Chondrocyte (in vitro differentiated cells): ENCODE measurements around the gene CBFA2T2. TPM values are rescaled to one million over a fixed set of nuclear protein-coding genes. Genes with fewer than 3 reads are reported as not detected.
"Not testable (repeated sequence)": the region's sequence is repeated elsewhere in the genome, so short reads cannot be mapped to it uniquely, and the experiment has no call there.

Experiments used
- DNase-seq: peaks from one replicate; pipeline ENCODE4 v3.0.0; 2021; ENCODE audit warnings: mixed read lengths, low spot score
- H3K27ac Mint-ChIP-seq: one replicate; pipeline ENCODE4 v1.8.0; 2021; ENCODE audit warnings: mild to moderate bottlenecking, moderate library complexity, mixed read lengths; ENCODE audit not compliant: unreplicated experiment
- H3K27me3 Mint-ChIP-seq: 2 replicates; pipeline ENCODE4 v1.8.0; 2021; ENCODE audit warnings: low read depth, mixed read lengths
- H3K36me3 Mint-ChIP-seq: 2 replicates; pipeline ENCODE4 v1.8.0; 2021; ENCODE audit warnings: low read depth, mixed read lengths
- H3K4me1 Mint-ChIP-seq: 2 replicates; pipeline ENCODE4 v1.8.0; 2021; ENCODE audit warnings: low read depth, mild to moderate bottlenecking, mixed read lengths
- H3K4me3 Mint-ChIP-seq: one replicate; pipeline ENCODE4 v1.8.0; 2021; ENCODE audit warnings: mild to moderate bottlenecking, moderate library complexity, mixed read lengths; ENCODE audit not compliant: unreplicated experiment
- H3K9me3 Mint-ChIP-seq: 2 replicates; pipeline ENCODE4 v1.8.0; 2021; ENCODE audit warnings: low read depth, mixed read lengths
- total RNA-seq: library from RNA; stranded (reverse); gene quantifications from 3 replicates; pipeline ENCODE4 v1.2.1, GENCODE V29; 2021
- TF ChIP-seq, protein P1 (sequence below): fragments of 200-600 bp; sonication (generic); IDR thresholded peaks from 2 replicates; pipeline ENCODE4 v1.5.0; 2021; ENCODE audit warnings: antibody characterized with exemption, mild to moderate bottlenecking, moderate library complexity

Gene CBFA2T2
- total RNA-seq, 1 donor from 2014 or later: 23.5 TPM

DNA sequence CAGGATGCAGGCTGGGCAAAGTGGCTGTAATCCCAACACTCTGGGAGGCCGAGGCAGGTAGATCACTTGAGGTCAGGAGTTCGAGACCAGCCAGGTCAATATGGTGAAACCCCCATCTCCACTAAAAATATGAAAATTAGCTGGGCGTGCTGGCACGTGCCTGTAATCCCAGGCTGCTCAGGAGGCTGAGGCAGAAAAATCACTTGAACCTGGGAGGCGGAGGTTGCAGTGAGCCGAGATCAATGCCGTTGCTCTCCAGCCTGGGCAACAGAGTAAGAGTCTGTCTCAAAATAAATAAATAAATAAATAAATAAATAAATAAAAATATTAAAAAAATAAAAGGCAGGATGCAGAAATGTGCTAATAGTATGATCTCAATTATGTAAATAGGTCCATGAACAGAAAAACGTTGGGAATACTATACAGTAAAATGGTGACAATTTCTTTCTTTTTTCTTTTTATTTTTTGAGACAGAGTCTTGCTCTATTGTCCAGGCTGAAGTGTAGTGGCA, 8.4 kb upstream of the CBFA2T2 start:
- Mint-ChIP-seq H3K4me1 (no peaks in the 10 kb centered on the region), H3K4me3 (no peak overlapping the region), H3K9me3 (no peaks in the 10 kb centered on the region), H3K27ac (no peak overlapping the region), H3K27me3 (no peaks in the 10 kb centered on the region), H3K36me3 (no peaks in the 10 kb centered on the region)
- no peak for DNase-seq
- TF ChIP-seq, protein P1, sequence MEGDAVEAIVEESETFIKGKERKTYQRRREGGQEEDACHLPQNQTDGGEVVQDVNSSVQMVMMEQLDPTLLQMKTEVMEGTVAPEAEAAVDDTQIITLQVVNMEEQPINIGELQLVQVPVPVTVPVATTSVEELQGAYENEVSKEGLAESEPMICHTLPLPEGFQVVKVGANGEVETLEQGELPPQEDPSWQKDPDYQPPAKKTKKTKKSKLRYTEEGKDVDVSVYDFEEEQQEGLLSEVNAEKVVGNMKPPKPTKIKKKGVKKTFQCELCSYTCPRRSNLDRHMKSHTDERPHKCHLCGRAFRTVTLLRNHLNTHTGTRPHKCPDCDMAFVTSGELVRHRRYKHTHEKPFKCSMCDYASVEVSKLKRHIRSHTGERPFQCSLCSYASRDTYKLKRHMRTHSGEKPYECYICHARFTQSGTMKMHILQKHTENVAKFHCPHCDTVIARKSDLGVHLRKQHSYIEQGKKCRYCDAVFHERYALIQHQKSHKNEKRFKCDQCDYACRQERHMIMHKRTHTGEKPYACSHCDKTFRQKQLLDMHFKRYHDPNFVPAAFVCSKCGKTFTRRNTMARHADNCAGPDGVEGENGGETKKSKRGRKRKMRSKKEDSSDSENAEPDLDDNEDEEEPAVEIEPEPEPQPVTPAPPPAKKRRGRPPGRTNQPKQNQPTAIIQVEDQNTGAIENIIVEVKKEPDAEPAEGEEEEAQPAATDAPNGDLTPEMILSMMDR: no peak

DNA sequence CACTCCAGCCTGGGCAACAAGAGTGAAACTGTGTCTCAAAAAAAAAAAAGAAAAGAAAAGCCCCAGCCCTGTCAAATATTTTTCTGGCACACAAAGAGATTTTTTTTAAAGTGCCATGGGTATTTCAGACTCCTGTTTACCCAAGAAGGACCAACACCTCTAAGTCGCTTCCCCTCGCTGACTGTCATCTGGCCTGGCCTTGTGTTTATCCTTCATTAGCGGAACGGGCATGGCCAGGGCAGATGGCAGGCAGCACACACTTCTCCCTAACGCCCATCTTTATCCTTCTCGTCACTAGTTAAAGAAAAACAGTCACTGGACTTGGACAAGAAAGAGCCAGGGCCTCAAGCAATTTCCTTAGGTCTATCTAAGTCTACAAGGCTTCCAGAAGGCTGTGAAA, 7.3 kb upstream of the CBFA2T2 start:
- Mint-ChIP-seq H3K9me3 (no peaks in the 10 kb centered on the region), H3K27ac (no peak overlapping the region), H3K4me3 (no peak overlapping the region), H3K4me1 (no peaks in the 10 kb centered on the region), H3K36me3 (no peaks in the 10 kb centered on the region), H3K27me3 (no peaks in the 10 kb centered on the region)
- TF ChIP-seq, protein P1: no peak
- no peak for DNase-seq

DNA sequence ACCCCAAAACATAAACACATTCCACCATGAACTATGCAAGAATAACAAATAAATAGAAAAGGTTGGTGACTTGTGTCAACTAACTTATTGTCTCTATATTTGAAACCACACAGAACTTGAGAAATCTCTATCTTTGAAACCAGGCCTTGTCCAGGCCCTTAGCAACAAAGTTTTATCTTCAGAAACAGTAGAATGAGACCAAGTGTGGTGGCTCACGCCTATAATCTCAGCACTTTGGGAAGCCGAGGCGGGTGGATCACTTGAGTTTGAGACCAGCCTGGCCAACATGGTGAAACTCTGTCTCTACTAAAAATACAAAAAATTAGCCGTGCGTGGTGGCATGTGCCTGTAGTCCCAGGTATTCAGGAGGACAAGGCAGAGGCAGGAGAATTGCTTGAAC, 6.7 kb upstream of the CBFA2T2 start:
- H3K27ac Mint-ChIP-seq, H3K36me3 Mint-ChIP-seq, H3K9me3 Mint-ChIP-seq, H3K4me3 Mint-ChIP-seq, H3K4me1 Mint-ChIP-seq, H3K27me3 Mint-ChIP-seq: not testable (repeated sequence)
- DNase-seq: peak; percentile 21

DNA sequence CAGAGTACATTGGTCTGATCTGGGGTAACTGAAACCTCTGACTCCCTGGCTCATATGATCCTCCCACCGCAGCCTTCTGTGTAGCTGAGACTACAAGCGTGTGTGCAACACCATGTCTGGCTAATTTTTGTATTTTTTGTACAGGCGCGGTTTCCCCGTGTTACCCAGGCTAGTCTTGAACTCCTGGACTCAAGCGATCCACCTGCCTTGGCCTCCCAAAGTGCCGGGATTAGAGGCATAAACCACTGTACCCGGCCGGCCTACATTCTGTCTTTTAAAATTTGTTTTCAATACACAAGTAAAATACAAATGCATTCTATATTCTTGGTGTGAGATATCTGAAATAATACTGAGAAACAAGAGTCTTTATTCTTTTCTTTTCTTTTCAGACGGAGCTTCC, 1.7 kb upstream of the CBFA2T2 start:
- TF ChIP-seq, protein P1: no peak
- H3K27ac Mint-ChIP-seq: peak overlapping the region; percentile 5
- H3K36me3 Mint-ChIP-seq: no peaks in the 10 kb centered on the region
- DNase-seq: no peak
- H3K4me3 Mint-ChIP-seq: peak overlapping the region; percentile 85
- peaks cover 14% of the 10 kb centered on the region for H3K4me1 Mint-ChIP-seq
- H3K27me3 Mint-ChIP-seq: no peaks in the 10 kb centered on the region
- no peaks in the 10 kb centered on the region for H3K9me3 Mint-ChIP-seq

DNA sequence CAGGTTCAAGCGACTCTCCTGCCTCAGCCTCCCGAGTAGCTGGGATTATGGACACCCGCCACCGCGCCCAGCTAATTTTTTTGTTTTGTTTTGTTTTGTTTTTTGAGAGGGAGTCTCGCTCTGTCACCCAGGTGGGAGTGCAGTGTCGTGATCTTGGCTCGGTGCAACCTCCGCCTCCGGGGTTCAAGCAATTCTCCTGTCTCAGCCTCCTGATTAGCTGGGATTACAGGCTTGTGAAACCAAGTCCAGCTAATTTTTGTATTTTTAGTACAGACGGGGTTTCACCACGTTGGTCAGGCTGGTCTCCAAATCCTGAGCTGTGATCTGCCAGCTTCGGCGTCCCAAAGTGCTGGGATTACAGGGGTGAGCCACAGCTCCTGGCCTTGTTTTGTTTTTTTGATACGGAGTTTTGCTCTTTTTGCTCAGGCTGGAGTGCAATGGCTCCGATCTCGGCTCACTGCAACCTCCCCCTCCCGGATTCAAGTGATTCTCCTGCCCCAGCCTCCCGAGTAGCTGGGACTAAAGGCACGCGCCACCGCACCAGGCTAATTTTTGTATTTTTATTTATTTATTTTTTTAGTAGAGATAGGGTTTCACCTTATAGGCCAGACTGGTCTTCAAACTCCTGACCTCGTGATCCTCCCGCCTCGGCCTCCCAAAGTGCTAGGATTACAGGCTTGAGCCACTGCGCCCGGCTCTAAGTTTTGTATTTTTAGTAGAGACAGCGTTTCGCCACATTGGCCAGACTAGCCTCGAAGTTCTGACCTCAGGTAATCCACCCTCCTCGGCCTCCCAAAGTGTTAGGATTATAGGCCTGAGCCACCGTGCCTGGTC, 1.0 kb upstream of the CBFA2T2 start:
- Mint-ChIP-seq H3K4me3 (peak overlapping the region; percentile 85), H3K4me1 (peaks cover 14% of the 10 kb centered on the region), H3K27ac (peak overlapping the region; percentile 82)
- not testable (repeated sequence) for H3K9me3 Mint-ChIP-seq, H3K36me3 Mint-ChIP-seq, DNase-seq, H3K27me3 Mint-ChIP-seq

DNA sequence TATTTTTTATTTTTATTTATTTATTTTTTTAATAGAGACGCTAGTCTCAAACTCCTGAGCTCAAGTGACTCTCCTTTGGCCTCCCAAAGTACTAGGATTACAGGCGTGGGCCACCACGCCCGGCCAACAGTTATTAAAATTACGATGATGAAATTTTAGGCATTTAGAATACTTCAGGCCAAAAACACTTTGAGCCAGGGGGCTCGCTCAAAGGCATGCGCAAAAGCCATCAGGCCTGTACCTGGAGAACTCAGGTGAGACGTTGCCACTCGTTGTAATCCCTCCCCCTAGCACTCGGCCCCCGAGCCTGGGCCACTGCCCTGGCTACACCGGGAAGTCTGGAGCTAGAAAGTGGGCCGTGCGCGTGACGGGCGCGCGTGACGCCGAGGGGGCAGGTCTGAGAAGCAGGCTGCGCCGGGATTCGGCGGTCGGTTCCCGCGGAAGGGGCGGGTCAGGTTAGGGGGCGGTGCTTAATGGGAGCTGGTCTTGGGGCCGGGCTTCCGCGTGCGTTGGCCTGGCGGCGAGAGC, 337 bp upstream of the CBFA2T2 start:
- Mint-ChIP-seq H3K9me3 (no peaks in the 10 kb centered on the region), H3K36me3 (no peaks in the 10 kb centered on the region), H3K27me3 (no peaks in the 10 kb centered on the region), H3K27ac (peak overlapping the region; percentile 97), H3K4me1 (peaks cover 14% of the 10 kb centered on the region), H3K4me3 (peak overlapping the region; percentile 85)
- peak; percentile 99 for DNase-seq
- TF ChIP-seq, protein P1: no peak
